HK-2 (cell line): ENCODE results near the gene CLSTN2.
A peak's percentile ranks its signal among the peaks of the same experiment; 100 is the strongest.
"Not testable (repeated sequence)": the region's sequence is repeated elsewhere in the genome, so short reads cannot be mapped to it uniquely, and the experiment has no call there.

Experiments
- DNase-seq: peaks from one replicate; pipeline ENCODE4 v3.0.0-alpha.2; 2018; ENCODE audit not compliant: unreplicated experiment

Gene CLSTN2

DNA sequence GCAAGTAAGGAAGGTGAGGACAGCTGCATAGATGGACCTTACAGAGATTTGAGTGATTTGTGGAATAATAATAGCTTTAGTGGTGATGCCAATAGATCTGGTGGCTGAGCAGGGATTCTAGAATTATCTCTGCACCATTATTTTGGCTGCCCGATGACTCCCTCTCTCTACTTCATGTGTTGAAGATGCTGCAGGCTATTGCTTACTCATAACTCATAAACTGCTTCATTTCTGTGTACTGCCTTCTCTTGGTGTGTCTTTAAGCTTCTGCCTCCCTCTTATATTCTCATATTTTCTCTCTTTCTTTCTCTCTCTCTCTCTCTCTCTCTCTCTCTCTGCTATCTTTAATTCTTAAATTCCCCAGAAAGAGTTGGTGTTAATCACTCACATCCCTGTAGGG is 486.9 kb downstream of the CLSTN2 start:
- DNase-seq, result no peak

DNA sequence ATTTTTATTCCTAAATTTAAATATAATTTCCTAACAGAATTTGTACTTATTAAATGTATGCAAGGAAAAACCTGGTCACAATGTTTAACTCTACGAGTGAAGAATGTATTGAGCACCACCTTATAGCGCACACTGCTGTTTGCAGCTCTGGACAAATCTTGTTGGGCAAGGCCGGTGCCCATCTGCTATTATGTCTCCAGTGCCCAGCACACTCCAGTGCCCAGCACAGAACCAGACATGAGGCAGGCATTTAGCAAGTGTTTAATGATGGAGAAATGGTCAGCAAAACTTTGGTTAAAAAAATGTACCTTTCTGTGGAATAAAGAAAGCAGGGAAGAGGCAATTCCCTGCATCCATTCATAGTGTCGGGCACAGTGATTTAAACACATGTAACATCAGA is 488.2 kb downstream of the CLSTN2 start:
- DNase-seq, result no peak

DNA sequence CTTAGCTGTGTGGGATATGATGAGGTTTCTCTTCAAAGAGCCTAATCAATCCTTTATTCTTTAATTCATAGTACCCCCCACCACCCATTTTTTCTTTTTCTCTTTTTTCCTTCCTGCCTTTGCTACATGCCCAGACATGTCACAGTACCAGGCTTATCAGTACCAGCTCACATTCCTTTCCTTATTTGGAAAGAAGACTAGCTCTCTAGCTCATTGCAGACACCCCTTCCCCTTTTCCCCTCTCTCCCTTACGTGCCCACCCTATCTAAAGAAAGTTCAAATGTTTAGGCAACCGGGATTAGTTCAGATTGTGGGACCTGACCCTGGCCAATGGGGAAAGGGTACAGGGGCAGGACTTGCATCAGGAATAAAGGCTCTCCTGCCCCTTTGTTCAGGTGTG is 488.6 kb downstream of the CLSTN2 start:
- not testable (repeated sequence) for DNase-seq

DNA sequence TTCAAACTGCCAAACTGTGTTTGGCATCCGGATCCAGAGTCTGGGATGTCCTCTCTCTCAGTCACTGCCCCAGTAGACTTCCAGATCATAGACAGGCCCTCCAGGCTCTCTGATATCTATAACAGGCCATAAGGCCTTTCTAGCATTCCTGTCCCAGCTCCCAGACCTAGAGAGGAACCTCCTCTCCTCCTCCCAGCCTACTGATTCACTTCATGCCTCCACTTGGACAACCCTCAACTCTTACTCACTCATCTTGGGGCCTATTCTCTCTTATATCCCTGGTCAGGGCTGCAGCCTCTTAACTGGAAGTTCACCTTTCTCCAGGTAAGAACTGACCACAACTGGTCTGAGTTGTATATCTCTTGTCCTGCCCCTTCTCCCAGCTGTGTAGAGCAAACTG is 489.2 kb downstream of the CLSTN2 start:
- DNase-seq, result no peak

DNA sequence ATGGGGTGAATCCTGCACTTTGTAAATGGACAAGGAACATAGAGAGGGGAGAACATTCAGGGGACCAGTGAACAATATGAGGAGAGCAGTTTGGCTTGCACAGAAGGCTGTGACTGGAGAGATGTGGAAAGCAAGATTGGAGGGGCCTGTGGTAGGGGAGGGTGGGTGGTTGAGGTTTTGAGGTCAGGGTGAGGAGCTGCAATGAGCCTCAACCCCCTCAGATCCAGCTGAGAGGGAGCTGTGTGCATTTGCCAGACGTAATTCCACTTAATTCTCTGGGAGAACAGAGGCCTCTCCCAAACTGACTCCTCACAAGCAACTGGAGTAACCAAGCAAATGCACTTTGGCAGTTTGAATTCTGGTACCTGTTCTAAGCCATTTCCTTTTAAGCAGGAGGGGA is 489.7 kb downstream of the CLSTN2 start:
- DNase-seq, result no peak

DNA sequence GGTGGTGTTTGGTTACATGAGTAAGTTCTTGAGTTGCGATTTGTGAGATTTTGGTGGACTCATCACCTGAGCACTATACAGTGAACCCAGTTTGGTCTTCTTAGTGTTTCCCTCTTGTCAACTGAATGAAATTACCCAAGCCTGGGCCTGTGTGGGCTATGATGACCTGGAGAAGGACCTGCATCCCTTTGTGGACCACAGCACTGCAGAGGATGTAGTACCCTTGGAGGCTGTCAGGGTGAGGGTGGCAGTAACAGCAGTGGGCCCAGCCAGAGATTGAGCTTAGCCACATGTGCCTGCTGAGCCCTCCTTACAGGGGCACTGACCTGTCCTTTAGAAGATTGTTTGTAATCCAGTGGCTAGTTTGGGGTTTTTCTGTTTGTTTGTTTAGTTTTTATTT is 492.8 kb downstream of the CLSTN2 start:
- no peak for DNase-seq

DNA sequence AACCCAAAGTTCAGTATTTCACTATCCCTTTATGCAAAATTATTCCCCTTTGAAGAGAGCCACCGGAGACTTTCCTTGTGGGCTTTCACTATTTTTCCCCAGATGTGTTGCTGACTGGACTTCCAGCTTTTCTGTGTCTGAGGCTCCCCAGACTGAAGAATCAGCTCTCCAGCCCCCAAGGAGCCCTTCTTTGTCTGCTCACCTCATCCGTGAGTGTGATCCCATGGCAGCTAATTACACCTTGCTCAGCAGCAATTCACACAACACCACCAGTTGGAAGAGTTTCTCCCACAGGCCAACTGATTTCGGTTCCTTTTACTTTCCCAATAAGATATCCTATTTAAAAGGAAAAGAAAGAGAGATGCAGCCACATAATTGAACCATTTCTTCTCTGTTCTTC is 493.4 kb downstream of the CLSTN2 start:
- DNase-seq, result no peak

DNA sequence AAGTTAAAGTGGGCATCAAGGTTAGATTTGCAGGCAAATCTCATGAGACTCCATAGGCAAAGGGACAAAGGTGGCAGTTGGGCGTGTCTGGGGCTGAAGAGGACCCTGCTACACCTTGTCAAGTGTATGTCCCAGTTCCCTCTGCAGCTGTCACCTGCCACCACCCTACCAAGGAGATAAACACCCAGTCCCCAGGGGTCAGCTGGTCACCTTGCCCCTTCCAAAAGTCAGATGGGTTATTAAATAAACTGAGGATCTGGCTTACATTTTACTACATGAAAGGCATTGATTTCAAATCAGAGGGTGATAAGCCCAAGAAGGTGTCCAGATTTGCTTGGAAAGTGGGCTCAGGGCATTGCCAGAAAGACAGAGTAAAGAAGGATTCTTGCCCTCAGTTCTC is 494.8 kb downstream of the CLSTN2 start:
- DNase-seq, result no peak

DNA sequence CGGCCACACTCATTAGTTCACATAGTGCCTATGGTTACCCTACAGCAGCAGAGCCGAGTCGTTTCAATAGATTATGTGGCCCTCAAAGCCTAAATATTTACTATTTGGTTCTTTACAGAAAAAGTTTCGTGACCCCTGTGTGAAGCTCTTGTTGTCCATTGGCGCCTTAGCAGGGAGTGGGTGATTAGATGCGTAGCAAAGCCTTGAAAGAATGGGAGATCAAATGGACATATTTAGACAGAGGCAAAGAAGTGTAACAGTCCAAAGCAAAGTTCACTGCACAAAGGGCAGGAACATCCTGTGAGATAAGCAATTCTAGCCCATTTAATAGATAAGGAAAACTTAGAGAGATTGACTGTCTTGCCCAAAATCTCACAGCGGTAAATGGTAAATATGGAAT is 495.5 kb downstream of the CLSTN2 start:
- no peak for DNase-seq

DNA sequence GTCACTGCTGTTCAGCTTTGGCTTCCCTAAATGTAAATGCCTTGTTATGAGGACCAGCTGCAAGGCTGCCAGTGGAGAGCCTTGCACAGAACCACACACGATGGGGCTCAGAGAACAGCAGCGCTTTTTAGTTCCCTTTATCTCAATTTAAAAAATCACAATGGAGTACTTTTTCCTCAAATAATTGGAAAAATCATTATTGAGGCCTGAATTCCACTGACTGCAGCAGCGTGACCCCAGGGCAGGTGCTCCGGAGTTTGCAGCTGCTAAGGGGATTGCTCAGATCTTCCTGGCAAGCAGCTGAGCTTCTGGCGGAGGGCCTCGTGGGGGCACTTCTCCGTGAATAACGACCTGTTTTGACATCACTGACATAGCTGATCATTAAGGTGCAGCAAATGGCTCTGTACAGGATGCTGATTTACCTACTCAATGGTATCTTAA is 497.3 kb downstream of the CLSTN2 start:
- no peak for DNase-seq

DNA sequence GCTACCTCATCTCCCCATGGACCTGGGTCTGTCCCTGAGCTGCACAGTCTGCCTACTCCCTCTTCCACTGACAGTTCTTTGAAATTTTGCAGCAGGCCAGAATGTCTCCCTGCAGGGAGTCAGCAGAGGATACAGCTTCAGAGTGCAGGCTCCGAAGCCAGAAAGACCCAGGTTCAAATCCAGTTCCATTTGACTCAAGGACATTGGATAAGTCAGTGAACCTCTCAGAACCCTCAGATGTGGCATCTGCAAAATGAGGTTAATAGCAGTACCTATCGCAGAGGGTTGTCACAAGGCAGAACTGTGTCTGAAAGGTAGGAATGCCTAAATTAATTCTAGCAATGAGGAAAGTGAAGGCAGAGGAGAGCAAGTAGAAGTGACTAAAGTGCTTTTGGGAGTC is 498.4 kb downstream of the CLSTN2 start:
- no peak for DNase-seq

DNA sequence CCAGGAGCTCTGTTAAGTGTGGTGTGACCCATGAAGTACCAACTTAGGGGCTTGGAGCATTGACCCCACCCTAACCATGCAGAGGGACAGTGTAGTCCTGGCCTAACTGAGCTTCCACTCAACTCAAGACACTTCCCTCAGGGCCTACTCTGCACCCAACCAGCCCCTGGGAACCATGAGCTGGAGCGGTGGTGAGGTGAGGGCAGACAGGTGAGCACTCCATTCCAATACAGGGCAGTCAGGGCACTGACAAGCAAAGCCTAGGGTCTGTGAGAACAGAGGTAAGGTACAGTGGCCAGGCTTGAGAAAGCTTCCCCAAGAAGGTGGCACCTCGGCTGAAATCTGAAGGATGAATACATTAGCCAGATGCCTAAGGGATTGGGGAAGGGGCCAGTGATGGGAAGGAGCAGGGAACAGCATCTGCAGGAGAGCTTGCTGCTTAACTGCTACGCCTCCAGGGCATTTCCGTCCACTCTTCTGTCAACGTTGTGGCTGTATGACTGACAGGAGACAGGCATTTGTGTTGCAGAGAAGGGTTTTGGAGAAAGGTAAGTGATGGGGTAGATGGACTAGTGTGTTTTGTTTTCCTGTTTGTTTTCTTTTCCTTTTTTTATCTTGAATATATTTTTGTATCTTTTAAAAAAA is 499.4 kb downstream of the CLSTN2 start:
- no peak for DNase-seq

DNA sequence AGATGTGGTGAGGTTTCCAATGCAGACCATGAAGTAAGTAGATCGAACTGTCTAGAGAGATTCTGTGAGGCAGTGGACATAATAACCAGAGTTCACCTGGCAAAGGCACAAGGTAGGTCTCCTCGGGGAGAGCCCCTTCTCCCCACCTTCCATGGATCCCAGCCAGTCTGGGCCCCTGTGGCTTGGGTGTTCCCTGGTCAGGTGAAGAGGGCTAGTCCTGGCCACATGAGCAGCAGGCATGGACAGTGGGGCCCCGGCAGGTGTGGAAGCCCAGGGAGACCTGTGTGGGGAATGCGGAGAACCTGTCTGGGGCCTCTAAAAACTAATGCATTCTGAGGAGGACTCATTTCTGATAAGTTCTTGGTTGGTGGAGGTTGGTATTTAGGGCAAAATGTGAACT is 501.4 kb downstream of the CLSTN2 start:
- DNase-seq, result no peak

DNA sequence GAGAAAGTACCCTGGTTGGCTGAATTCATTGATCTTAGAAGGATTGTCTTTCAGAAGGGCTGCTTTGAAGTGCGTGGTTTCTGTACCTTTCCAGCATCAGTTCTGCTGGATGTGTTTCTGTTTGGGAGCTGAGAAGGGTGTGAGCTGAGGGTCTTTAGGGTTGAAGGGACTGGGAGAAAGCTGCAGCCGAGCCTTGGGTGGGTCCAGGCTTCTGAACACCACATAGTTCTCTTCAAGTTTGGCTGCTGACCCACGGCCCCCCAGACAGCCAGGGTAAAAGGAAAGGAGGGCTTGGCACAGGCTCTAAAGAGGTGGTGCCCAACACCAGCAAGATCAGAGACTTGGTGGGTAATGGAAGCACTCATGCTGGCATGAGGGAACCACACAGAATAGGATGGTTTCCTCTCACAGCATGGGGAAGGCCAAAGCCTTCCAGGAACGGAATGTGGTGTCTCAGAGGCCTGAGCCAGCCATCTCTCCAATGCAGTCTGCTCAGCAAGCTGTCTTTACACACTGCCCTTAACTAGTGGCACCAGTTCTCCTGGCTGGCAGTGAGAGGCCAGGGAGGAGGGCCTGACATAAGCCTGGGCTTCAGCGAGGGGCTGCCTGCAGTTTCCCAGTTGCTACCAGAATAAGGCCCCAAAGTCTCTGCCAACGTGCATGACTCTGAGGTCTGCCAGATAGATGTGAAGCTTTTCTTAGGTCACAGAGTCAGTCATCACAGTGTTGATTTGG is 503.9 kb downstream of the CLSTN2 start:
- DNase-seq, result no peak

DNA sequence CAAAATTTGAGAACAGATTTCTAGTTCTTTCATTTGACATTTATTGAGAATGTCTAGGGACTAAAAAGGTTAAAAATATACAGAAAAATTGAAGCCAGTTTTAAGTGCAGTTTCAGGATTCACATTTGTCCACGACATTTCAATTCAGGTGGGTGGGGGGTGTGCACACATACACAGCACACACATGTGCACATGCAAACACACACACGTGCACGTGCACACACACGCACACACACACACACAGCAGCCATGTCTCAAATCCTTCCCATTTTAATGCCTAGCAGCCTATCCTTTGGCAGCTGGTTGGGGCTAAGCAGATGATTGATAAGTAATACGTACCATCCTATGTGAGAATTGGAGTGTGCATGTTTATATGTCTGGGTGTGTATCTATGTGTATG is 504.5 kb downstream of the CLSTN2 start:
- no peak for DNase-seq

DNA sequence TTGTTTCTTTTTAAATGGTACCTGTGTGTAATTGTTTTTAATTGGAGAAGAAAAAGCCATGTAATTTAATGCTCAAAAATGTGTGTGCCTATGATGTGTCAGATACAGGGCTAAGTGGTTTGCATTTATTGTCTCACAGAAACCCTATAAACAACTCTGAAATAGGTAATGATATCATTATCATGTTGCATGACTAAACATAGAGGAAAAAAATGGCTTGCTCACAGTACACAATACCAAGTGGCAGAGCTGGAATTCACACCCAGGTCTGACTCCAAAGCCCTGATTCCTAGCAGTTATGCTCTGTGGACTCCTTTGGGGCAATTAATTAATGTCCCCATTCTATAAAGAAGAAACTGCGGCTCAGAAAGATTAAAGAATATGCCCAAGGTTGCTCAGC is 505.5 kb downstream of the CLSTN2 start:
- DNase-seq, result no peak

DNA sequence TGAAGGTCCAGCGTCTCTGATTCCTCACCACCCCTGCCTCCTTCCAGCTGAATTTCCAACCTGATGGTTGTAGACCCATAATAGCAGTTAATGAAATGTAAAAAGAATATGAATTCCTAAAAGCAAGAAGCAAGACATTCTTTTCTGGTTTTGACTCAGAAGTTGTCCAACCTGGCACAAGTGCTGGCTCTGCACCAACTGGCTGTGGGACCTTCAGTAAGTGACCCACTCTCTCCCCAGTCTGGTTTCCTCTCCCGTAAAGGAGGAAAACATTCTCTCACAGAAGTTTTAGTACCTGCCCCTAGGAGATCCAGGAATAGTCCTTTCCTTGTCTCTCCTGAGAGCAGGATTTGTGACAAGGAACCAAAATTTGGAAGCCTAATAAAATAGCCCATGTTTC is 506.0 kb downstream of the CLSTN2 start:
- DNase-seq, result peak; percentile 29

DNA sequence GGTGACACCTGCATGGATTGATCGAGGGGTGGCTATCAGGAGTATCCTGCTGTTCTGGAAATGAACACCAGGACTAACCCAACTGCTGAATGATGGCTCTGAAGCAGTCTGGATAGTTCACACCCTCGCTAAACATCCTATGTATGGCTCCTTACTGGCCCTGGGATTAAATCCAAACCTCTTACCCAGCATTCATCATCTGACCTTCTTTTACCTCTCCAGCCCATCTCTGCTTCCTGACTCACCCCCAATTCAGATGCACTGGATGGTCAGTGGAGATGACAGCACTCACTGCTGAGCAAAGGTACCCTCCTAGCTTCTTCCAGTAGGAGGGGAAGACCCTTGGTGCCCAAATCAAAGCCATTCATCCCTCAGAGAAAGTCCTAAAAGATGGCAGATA is 507.6 kb downstream of the CLSTN2 start:
- DNase-seq, result no peak

DNA sequence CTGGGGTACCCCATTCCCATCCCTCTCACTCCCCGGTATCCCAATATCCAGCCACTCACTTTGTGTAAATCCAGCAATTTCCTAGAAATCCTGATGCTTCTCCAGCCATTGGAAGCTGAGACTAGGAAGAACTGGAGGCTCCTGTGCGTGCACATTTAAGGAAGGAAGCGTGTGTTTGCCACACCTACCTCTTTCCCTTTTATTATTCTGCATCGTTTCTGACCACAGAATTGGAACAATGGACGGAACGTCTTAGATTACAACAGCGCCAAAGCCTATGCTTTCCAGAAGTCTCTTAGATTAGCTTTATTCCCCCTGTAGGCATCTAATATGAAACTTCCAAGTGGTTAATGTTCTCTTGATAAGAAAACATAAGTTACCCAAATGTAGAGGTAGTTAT is 508.1 kb downstream of the CLSTN2 start:
- DNase-seq, result no peak

DNA sequence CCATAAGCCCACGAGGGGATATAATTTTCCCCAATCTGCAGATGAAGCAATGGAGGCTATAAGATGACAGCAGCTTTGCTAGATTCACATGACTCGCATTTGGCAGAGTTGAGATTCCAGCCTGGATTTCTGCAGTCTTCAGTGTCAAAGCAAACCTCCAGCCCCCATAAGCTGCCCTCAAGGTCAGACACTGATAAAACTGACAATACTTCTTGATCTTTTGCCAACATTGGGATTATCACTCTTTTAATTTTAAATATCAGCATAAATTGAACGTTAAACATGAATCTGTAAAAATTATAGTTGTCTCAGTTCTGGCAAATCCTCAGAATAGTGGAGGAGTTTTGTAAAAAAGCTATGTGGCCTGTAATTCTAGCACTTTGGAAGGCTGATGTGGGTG is 508.8 kb downstream of the CLSTN2 start:
- DNase-seq, result no peak

DNA sequence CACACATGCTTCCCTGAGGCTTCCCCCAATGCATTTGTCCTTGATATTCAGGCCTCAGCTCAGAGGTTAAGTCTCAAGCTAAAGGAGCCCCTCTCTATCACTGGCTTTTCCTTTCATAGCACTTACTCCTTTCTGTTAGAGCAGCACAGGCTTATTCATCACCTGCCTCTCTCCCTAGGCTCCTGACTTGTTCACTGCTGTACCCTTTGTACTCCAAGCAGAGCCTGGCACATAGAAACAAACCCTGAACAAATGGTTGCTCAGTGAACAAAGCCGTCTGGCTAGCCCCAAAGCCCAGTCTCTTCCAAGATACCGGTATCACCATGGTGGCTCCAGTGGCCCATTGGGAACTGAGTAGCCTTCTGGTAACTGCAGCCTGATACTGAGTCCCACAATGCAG is 511.7 kb downstream of the CLSTN2 start:
- DNase-seq, result no peak

DNA sequence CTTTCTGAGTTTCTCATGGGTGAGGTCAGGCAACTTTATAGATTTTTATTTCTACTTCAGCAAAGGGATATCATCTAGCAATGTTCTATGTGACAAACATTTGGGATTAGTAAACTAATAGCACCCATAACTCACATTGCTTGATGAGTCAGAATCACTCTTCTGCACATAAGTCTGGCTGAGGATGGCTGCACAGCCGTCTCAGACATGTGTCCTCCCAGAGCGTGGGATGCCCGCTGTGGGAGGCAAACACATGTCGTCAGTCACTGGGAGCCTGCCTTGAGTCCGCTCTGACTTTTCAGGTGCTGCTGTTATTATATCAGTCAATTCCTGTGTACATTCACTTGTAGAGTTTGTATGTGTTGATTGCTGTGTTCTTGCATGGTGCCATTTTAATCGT is 512.2 kb downstream of the CLSTN2 start:
- no peak for DNase-seq

DNA sequence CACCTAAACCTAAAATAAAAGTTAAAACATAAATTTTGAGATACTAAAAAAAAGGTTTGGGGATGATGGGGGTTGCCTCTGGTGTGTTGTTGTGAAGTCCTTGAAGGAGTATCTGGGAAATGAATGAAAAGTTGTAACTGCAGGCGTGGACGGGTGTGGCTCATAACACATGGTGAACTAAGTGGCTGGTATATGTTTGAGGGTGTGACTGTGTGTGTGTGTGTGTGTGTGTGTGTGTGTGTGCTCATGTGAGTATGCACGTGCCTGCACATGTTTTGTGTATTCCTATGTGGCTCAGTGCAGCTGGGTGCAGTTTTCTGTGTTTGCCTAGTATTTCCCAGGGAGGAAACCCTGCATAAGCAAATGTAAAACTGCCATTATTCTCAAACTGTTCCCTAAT is 513.0 kb downstream of the CLSTN2 start:
- no peak for DNase-seq
